Cardiac septum (tissue), 1 donor: ENCODE data around the gene ACTR1B. TPM values are rescaled to one million over a fixed set of nuclear protein-coding genes. Genes with fewer than 3 reads are reported as not detected.

Experiments used
- DNase-seq: peaks from one replicate; pipeline ENCODE4 v3.0.0-alpha.2; 2020; ENCODE audit warnings: low spot score
- intact Hi-C: fragments of 100-400 bp; cut with DNase I; formaldehyde crosslinking; loops from one replicate; pipeline ENCODE4 v1.14.0; 2022
- total RNA-seq: library from RNA; stranded (reverse); fragmentation: NEBNext Ultra II Directional; extraction: Animal tissue kit (Norgen Biotek cat#: 25700); gene quantifications from one replicate; pipeline ENCODE4 v1.2.1, GENCODE V29; 2021
- donor health status: DM: no; HTN: no; CAD: no.

The ACTR1B gene
- total RNA-seq, 1 donor from 2014 or later, result 77.6 TPM

DNA sequence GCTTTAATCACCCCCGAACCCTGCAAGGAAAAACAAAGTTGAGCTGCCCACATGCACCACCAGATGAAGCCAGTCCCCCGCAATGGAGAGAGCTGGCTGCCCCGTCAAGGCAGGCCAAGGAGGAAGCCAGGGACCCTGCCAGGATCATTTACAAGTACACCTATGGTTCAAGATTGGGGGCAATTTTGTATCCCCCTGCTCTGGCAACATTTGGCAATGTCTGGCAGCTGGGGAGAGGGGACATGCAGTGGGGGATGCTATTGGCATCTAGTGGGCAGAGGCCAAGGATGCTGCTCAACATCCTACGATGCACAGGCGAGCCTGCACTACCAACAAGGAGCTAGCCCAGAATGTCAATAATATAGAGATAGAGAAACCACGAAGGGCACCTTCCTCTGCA is 1.9 kb downstream of the ACTR1B start:
- intact Hi-C loops, result loop anchor here (1.0 kb wide), 1 partner anchor 16 kb away; the partner anchor contains the start of gene COX5B
- no peak for DNase-seq

DNA sequence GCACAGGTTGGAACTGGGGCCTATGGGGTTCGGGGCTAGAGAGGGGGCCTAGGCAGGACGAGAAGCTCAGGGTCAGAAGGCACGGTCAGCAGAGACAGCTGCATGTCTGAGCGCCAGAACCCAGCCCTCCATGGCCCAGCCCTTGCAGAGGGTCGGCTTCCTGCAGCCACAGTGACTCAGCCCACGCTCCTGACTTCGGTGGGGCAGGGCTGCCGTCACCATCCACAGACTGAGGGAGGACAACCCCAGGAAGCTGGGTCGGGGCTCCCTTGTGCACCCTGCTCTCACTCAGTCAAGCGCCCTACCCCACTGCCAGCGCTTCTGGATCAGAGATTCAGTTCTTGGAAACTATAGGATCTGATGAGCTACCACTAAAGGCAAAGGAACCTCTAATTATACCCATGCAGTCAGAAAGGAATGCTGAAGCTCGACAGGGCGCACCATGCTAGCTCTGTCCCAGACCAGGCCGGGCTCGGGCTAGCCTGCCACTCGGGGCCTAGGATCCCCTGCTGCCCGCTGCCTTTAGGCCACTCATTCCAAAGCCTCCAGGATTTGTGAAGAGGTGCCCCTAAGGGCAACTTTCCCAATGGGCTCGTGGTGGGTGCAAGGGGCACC is 3.0 kb downstream of the ACTR1B start:
- intact Hi-C loops, result no loop called here
- no peak for DNase-seq

DNA sequence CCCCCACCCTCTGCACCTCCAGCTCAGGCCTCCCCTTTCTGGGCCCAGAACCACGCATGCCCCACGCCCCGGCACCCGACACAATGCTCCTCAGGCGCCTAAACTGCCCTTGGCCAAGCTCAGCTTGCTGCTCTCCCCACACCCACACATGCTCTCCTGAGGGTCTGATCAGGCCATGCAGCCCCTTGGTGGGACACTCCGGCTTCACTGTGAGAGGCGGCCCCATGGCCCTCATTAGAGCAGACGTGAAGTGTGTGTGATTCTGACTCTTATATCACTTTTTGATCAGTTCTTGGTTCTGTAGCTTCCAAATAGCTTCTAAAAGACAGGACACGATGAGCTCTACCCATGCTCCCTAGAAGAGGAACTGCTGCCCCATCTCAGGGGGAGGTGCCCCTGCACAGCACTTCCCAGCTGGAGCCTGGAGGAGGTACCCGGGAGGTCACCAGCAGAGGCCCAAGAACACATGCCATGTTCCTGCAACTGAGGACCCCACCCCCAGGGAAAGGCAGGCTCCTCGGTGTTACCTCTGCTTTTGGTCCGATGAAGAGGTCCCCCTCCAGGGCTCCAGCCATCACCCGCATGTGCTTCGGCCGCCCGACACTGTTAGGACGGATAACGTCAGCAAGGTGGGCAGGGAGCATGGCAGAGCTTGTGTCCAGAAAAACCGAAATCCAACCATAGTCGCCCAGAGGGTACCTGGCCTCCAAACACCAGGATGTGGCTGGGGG is 3.6 kb downstream of the ACTR1B start:
- no peak for DNase-seq
- intact Hi-C loops, result no loop called here

DNA sequence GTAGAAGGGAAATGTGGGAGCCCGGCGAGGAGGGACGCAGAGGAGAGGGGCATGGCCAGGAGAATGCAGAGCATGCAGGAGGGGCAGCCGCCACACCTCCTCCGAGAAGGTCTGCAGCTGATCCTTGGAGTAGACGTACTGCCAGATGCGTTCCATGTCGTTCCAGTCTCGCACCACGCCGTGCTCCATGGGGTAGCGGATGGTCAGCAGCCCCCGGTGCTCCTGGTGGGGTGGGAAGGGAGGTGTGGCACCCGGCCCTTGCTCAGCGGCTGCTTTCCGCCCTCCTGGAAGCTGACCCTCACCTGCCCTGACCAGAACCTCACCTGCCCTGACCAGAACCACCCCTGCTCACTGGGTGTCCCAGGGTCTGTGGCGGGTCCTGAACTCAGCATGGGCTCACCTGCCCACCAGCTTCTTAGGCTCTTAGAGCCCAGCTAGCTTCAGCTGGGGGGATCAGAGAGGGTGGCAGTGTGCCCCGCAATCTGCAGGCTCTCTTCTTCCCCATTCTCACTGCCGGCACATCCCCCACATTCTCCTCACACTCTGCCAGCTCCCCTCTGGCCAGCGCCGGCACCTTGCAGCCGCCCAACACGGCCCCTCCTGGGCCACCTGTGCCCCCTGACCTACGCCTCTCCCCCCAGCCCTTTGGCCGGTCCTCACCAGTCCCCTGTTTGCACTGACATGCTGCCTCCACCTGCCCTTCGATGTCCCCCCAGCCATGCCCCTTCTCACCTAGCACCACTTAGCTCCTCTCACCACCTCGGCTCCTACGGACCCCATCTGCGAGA is 4.4 kb downstream of the ACTR1B start:
- no peak for DNase-seq
- intact Hi-C loops, result no loop called here

DNA sequence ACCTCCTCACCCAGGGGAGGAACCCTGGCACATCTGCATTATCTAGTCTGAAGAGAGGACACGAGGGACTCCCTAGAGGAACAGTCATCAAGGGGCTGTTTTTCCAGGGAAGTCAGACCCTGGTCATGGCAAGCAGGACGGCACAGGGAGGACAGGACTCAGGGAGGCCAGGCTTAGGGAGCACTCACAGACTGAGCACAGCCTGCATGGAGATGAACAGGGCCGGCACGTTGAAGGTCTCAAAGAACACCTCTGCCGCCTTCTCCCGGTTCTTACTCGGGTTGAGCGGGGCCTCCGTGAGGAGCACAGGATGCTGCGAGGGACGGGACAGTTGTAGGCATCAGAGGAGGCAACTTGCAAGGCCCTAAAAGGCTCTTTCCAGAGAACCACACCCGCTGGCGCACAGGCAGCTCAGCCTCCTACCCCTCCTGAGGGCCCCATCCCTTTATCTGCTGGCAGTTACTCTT is 5.1 kb downstream of the ACTR1B start:
- no peak for DNase-seq
- intact Hi-C loops, result no loop called here

DNA sequence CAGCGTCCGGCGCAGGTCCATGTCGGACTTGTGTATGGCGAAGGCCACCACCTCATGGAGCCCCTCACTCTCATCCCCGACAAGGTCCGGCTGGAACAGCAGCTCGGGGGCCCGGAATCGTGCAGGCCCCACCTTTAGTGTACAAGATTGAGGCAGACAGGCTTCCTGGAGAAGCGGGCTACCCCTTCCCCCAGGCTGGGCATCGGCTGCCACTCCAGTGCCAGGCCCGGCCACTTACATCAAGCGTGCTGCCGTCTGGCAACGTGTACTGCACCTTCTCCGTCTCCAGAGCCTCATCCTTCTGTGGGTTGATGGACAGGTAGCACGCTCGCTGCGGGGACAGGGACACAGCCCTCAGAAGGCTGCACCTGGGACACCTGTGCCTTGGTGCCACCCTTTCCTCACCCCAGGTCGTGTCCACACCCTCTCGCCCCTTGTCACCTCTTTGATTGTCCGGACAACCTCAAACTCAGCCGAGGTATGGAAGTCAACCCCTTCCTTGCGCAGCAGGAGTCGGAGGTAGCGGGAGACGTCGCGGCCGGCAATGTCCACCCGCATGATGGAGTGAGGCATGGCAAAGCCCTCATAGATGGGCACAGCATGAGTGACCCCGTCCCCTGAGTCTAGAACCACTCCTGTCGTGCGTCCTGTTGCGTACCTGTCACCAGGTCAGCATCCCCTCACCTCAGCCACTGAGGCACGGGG is 5.7 kb downstream of the ACTR1B start:
- DNase-seq, result no peak
- intact Hi-C loops, result no loop called here

DNA sequence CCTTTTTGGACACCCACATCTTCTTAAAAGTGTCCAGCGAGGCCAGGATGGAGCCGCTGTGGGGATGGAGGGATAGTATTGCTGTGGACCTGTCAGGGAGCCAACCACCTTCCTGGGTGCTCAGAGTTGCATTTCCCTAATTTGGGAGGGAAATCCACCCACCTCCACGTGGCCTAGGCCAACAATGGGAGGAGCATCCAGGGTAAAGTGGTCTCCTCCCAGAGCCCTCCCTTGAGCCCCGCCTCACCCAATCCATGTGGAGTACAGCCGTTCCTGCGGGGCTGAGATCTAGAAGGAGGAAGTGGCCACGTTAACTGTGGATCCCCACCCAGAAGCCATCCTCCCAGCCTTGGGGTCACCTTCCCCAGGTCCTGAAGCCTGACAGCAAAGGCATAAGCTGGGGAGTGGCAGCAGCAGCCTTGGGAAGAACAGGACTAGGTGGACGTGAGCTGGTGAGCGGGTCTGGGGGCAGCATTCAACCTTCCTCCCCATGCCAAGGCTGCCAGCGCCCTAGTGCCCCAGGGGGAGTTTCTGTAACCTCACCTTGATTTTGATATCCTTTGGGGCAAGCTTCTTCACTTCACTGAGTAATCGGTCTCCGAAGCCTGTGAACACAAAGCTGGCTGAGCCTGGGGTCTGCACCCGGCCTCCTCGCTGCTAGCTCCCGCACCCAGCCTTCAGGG is 6.8 kb downstream of the ACTR1B start:
- intact Hi-C loops, result no loop called here
- no peak for DNase-seq

DNA sequence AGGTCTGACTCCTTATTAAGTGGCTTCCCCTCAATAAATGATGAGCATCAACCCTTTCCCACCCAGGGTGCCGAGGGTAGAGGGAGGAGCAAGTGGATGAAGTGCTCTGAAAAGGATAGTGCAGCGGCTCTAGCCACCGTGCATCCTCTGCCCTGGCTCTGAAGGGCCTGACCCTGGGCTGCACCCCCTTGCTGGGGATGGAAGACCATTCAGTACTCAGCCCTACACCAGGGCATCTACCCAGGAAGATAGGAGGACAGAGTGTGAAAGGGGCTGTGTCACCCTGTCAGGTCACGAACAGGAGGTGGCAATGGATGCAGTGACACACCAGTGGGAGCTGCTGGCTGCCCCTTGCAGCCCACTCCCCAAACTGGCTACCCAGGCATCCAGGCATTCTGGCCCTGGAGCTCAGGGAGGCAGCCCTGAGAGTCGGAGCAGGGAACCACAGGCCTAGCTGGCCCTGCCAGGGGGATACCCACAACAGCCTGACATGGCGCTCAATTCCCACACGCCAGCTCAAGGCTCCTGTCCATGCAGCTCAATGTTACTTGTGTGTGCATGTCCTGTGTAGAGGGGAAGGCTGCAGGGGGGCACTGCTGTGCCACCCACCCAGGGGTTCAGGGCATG is 7.6 kb downstream of the ACTR1B start:
- no peak for DNase-seq
- intact Hi-C loops, result no loop called here

DNA sequence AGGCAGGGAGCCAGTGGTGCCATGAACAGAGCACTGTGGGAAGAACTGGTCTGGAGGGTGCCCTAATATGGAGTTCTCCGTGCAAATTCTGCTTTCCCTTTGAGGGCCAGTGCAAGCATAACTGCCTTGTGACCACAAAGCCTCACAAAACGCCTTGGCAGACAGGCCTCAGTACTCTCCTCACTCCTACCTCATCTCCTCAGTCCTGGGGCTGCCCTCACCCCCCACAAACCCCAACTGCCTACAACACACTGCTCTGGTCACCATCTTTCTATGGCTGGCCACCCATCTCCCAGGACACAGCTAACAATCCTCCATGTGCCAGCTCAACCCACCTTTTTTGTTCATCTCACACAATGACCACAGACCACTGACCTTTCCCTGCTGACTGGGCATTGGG is 9.1 kb downstream of the ACTR1B start:
- intact Hi-C loops, result no loop called here
- no peak for DNase-seq

DNA sequence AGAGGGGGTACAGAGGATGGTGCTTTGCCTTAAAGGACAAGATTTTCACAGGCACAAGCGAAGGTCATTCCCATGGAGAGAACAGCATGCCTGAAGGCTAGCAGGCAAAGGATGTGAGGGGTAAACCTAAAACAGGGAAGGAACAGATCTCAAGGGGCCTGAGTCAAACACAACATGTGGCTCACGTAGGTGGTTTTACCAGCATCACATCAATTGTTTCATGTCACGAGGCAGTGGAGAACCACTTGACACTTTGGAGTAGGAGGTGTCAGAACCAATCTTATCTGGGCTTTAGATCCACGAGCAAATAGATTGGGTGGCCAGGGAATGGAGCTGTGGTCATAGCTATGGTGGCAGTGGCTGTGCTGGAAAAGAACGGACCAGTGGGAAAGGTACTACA is 9.5 kb downstream of the ACTR1B start:
- DNase-seq, result no peak
- intact Hi-C loops, result no loop called here

DNA sequence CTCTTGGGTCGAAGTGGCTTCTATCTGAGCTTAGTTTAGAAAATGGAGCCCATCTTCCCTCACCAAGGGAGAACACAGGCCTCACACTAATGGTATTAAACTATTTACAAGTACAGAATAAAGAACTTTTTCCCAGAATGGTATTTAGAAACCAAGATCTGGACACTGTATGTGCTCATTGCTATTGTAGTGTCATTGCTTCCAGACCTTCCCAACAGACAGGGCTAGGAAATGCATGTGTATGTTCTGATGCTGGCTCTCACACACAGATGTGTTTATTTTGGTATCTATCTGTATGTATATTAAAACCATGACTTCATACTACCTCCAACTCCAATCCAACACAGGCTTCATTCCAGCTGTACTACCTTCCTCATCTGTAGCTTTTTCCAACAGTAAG is 10.0 kb downstream of the ACTR1B start:
- no peak for DNase-seq
- intact Hi-C loops, result no loop called here

DNA sequence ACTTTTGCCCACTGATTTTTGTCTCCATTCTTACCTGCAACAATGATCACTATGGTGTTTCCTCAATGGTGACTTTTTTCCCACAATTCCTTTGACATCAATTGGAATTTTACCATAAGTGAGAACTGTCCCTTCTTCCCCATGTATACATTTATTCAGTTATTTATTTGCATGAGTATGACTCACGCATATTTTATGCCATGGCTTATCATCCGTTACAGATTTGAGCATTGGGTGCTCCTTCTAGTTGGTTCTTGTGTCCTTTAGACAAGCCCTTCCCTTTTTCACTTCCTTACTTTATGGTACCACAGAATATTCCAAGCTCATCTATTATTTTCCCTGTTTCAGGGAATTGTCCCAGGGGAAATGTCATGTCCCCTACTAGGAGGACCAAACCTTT is 10.4 kb downstream of the ACTR1B start:
- no peak for DNase-seq
- intact Hi-C loops, result no loop called here

DNA sequence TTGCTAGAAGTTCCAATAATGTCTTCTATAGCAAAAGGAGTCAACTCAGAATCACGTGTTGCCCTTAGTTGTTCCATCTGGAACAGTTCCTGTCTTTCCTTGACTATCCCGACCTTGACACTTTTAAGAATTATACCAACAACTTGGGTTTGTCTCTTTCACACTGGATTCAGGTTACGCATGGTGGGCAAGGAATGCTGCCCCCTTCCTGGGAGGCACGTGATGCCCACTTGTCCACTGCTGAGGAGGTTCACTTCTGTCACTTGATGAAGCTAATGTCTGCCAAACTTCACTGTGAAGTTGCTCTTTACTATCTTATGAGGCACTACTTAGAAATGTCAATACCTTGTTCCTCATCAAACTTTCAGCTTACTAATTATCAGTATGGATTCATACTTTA is 12.7 kb downstream of the ACTR1B start:
- DNase-seq, result no peak
- intact Hi-C loops, result no loop called here

DNA sequence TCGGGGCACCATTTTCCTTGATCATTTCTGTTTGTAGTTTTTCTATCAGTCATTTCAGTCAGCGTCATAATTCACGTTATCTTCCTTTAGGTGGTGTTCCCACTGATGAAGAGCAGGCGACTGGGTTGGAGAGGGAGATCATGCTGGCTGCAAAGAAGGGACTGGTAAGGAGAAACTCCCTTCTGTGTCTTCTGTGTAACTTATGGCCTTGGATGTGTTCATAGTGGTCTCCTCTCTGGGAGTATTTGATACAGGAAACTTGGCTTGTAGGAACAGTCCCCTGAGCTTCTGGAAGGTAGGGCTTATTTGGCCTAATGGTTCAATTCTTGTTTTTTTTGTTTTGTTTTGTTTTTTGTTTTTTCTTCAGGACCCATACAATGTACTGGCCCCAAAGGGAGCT is 16.9 kb downstream of the ACTR1B start:
- DNase-seq, result no peak
- intact Hi-C loops, result loop anchor here (1.0 to 10.0 kb wide), 3 partner anchors 15 to 1582 kb away; no protein-coding TSS in a partner anchor

DNA sequence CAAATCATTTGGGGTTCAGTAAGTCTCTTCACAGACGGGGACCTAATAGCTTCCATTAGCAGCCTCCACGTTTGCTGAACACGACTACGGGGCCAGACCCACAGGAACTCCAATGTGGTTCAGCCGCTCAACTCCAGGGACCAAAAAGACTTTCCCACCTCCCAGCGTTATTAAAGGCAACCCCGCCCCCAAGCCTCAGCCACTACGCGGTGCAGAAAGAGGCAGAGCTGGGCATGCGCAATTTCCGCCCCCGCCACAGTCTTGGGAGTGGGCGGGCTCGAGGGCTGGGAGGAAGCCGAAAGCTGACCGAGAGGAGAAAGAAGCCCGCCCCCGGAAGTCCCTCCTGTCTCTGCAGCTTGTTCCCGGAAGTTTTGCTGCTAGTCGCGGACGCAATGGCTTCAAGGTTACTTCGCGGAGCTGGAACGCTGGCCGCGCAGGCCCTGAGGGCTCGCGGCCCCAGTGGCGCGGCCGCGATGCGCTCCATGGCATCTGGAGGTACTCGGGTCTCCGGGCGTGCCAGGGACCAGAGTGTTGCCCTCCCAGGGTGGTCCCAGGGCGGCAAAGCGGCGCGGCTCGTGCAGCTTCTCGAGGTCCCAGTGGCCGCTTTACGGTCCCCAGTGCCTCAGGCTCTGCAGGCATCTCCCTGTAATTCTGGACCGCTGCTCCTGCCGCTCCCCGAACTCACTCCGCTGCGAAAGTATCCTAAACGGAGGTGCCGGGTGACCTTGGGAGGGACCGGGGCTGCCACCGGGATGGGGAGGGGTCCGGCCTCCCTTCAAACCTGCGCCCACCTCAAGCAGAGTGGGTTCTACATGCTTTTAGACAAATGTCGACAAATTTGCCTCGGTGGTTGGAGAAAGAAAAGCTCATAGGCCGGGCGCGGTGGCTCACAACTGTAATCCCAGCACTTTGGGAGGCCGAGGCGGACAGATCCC is 17.9 kb downstream of the ACTR1B start, which contains the start of gene COX5B:
COX5B (plus strand) TSS at position 368 of the 935 bp plus-strand sequence; CDS start at position 393, 25 bp downstream.
- intact Hi-C loops, result loop anchor here (1.0 to 10.0 kb wide), 3 partner anchors 16 to 1581 kb away; no protein-coding TSS in a partner anchor

DNA sequence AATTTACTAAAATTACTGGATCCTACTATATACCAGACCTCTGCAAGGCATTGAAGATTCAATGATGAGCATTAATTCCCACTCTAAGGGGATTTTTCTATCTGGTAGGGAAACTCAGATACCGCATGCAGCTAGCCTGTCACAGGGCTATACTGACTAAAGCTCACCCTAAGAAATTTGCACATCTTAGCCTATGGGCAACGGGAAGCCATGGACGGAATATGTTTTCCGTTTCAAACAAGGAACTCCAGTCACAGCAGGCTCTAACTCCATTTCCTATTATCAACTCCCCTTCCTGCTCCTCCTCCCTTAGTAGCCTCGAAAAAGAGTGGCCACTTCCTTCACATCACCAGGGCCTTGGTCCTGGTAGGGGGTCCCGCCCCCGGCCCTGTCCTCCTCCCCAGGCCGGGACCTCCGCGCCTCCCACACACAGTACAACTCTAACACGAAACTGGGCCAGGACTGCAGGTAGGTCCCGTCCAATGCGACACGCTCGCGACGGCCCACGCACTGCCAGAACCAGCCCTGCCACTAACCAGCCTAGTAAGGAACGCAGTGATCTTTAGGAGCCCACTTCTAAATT is 18.6 kb downstream of the ACTR1B start:
- DNase-seq, result no peak
- intact Hi-C loops, result loop anchor here (10.0 kb wide), 2 partner anchors 50 to 1580 kb away; no protein-coding TSS in a partner anchor

More for the DNA sequence above, 17.9 kb downstream of the ACTR1B start, which contains the start of gene COX5B:
- DNase-seq, result peak; percentile 100
